Measurements from ENCODE around the gene VRK1.

The VRK1 gene

GRCh38 chr14:96843137-96843536 lies 46.0 kb downstream of the VRK1 start:
- TF ChIP-seq EZH2 (IDR thresholded peaks at IDR 0.05), result no peak
- no peak for TF ChIP-seq FOXP2 (optimal IDR thresholded peaks at IDR 0.05; ENCODE audit: control extremely low read depth, extremely low read length, insufficient read depth)
- TF ChIP-seq POLR2AphosphoS5 (IDR thresholded peaks at IDR 0.05; ENCODE audit: borderline replicate concordance, low read depth, low read length), result no peak
- Histone ChIP-seq H3K4me3 (no peak overlapping the region), H3K9me3 (ENCODE audit: low read depth, low read length) (no peaks in the 10 kb centered on the region), H3K27ac (no peak overlapping the region), H3K36me3 (ENCODE audit: insufficient read depth, low read length) (peaks cover 82% of the 10 kb centered on the region), H3K9ac (ENCODE audit: insufficient read length) (no peak overlapping the region)
- no peak for DNase-seq (ENCODE audit: low read depth, low spot score)

GRCh38 chr14:96844857-96845570 lies 47.8 kb downstream of the VRK1 start:
- no peak overlapping the region for H3K27ac ChIP-seq
- H3K9ac ChIP-seq (ENCODE audit: insufficient read length), result no peak overlapping the region
- no peak overlapping the region for H3K4me3 ChIP-seq
- H3K9me3 ChIP-seq (ENCODE audit: low read depth, low read length), result no peaks in the 10 kb centered on the region
- TF ChIP-seq FOXP2 (optimal IDR thresholded peaks at IDR 0.05; ENCODE audit: control extremely low read depth, extremely low read length, insufficient read depth) (no peak), POLR2AphosphoS5 (IDR thresholded peaks at IDR 0.05; ENCODE audit: borderline replicate concordance, low read depth, low read length) (no peak), EZH2 (IDR thresholded peaks at IDR 0.05) (no peak)
- no peak for DNase-seq (ENCODE audit: low read depth, low spot score)
- H3K36me3 ChIP-seq (ENCODE audit: insufficient read depth, low read length), result peaks cover 79% of the 10 kb centered on the region

DNA sequence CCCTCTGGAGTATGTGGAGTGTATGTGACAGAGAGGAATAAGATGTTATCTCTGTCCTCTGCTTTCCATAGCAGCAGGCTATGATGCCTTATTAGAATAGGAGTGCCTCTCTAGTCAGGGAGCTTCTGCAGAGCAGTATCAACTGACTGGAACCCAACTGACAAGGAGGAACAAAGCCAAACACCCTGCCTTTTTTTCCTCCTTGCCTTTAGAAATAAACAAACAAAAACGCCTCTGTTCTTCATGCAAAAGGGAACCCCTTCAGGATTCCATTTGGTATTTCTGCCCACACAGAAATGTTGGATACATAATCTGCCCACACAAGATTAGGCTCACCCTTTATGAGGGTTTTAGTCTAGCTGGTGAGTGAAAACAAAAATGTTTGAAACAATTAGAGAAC lies 50.3 kb downstream of the VRK1 start:
- no peak for DNase-seq (ENCODE audit: low read depth, low spot score)
- Histone ChIP-seq H3K36me3 (ENCODE audit: insufficient read depth, low read length) (peaks cover 65% of the 10 kb centered on the region), H3K9me3 (ENCODE audit: low read depth, low read length) (no peaks in the 10 kb centered on the region), H3K27ac (no peak overlapping the region), H3K4me3 (no peak overlapping the region), H3K9ac (ENCODE audit: insufficient read length) (no peak overlapping the region)
- TF ChIP-seq FOXP2 (optimal IDR thresholded peaks at IDR 0.05; ENCODE audit: control extremely low read depth, extremely low read length, insufficient read depth), result no peak
- no peak for TF ChIP-seq EZH2 (IDR thresholded peaks at IDR 0.05)
- no peak for TF ChIP-seq POLR2AphosphoS5 (IDR thresholded peaks at IDR 0.05; ENCODE audit: borderline replicate concordance, low read depth, low read length)

- Histone ChIP-seq H3K27ac (no peak overlapping the region), H3K9me3 (ENCODE audit: low read depth, low read length) (no peaks in the 10 kb centered on the region), H3K4me3 (no peak overlapping the region), H3K36me3 (ENCODE audit: insufficient read depth, low read length) (peaks cover 62% of the 10 kb centered on the region), H3K9ac (ENCODE audit: insufficient read length) (no peak overlapping the region)
- TF ChIP-seq POLR2AphosphoS5 (IDR thresholded peaks at IDR 0.05; ENCODE audit: borderline replicate concordance, low read depth, low read length) (no peak), FOXP2 (optimal IDR thresholded peaks at IDR 0.05; ENCODE audit: control extremely low read depth, extremely low read length, insufficient read depth) (no peak), EZH2 (IDR thresholded peaks at IDR 0.05) (no peak)
- DNase-seq (ENCODE audit: low read depth, low spot score), result no peak
Measured at GRCh38 chr14:96848011-96848410, 50.8 kb downstream of the VRK1 start.

DNA sequence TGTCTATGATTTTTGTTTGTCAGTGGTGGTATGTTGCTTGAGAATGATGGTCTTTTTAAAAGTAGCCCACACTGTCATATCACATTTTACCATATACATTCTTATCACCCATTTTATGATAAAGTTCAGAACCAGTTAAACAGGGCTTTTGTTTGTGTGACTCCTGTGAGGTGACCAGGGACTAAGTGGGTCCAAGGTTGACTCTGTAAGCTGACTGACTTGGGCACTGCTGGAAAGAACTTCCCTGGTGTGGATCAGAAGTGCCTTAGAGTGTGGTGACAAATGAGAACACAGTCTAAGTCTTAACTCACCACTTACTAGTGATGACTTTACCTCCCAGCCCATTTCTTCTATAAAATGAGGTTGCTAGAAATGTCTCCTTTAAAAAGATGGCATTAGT lies 52.6 kb downstream of the VRK1 start:
- Histone ChIP-seq H3K36me3 (ENCODE audit: insufficient read depth, low read length) (peaks cover 69% of the 10 kb centered on the region), H3K4me3 (no peak overlapping the region), H3K27ac (peak overlapping the region; percentile 39; the same call in 1 of the 2 replicates), H3K9ac (ENCODE audit: insufficient read length) (no peak overlapping the region), H3K9me3 (ENCODE audit: low read depth, low read length) (no peaks in the 10 kb centered on the region)
- no peak for DNase-seq (ENCODE audit: low read depth, low spot score)
- TF ChIP-seq POLR2AphosphoS5 (IDR thresholded peaks at IDR 0.05; ENCODE audit: borderline replicate concordance, low read depth, low read length) (no peak), FOXP2 (optimal IDR thresholded peaks at IDR 0.05; ENCODE audit: control extremely low read depth, extremely low read length, insufficient read depth) (no peak), EZH2 (IDR thresholded peaks at IDR 0.05) (no peak)

DNA sequence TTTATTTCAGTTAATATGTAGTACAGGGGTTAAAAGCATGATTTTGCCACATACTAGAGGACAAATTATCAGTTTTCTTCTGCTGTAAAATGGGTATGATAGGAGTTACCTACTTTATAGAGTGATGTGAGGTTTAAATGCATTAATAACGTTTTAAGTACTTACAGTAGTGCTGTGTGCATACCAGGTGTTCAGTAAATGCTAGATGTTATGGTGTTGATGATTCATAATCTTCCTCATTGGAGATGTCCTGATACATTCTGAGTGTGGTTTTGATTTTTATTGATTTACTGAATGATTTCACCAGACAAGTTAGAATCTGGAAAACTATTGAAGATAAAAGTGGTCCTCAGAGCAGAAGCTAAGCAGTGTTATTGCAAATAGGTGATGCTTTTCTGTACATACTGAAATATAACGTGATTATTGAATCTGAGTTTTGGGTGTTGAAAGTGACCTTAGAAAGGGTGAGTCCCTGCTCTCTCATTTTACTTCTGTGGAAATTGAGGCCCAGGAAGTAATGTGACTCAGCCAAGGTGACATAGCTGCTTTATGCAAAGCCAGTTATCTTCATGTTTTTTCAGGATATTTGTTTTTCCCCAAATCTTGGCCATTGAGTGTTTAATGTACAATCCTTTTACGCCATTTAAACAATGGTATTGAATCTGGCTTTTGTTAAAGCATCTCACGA lies 54.7 kb downstream of the VRK1 start:
- TF ChIP-seq POLR2AphosphoS5 (IDR thresholded peaks at IDR 0.05; ENCODE audit: borderline replicate concordance, low read depth, low read length), result no peak
- Histone ChIP-seq H3K9ac (ENCODE audit: insufficient read length) (peak overlapping the region; percentile 46), H3K4me3 (no peak overlapping the region), H3K9me3 (ENCODE audit: low read depth, low read length) (no peaks in the 10 kb centered on the region), H3K36me3 (ENCODE audit: insufficient read depth, low read length) (peaks cover 74% of the 10 kb centered on the region), H3K27ac (peak overlapping the region; percentile 69)
- DNase-seq (ENCODE audit: low read depth, low spot score), result no peak

GRCh38 chr14:96852823-96853422 lies 55.7 kb downstream of the VRK1 start:
- TF ChIP-seq EZH2 (IDR thresholded peaks at IDR 0.05), result no peak
- TF ChIP-seq FOXP2 (optimal IDR thresholded peaks at IDR 0.05; ENCODE audit: control extremely low read depth, extremely low read length, insufficient read depth), result no peak
- TF ChIP-seq POLR2AphosphoS5 (IDR thresholded peaks at IDR 0.05; ENCODE audit: borderline replicate concordance, low read depth, low read length), result no peak
- Histone ChIP-seq H3K9ac (ENCODE audit: insufficient read length) (peak overlapping the region; percentile 46), H3K4me3 (no peak overlapping the region), H3K36me3 (ENCODE audit: insufficient read depth, low read length) (peaks cover 74% of the 10 kb centered on the region), H3K9me3 (ENCODE audit: low read depth, low read length) (no peaks in the 10 kb centered on the region), H3K27ac (peak overlapping the region; percentile 69)
- peak; percentile 34 for DNase-seq (ENCODE audit: low read depth, low spot score)

- TF ChIP-seq POLR2AphosphoS5 (IDR thresholded peaks at IDR 0.05; ENCODE audit: borderline replicate concordance, low read depth, low read length) (no peak), FOXP2 (optimal IDR thresholded peaks at IDR 0.05; ENCODE audit: control extremely low read depth, extremely low read length, insufficient read depth) (no peak), EZH2 (IDR thresholded peaks at IDR 0.05) (no peak)
- Histone ChIP-seq H3K36me3 (ENCODE audit: insufficient read depth, low read length) (peaks cover 82% of the 10 kb centered on the region), H3K4me3 (no peak overlapping the region), H3K9ac (ENCODE audit: insufficient read length) (no peak overlapping the region), H3K27ac (no peak overlapping the region), H3K9me3 (ENCODE audit: low read depth, low read length) (no peaks in the 10 kb centered on the region)
- no peak for DNase-seq (ENCODE audit: low read depth, low spot score)
Measured at GRCh38 chr14:96858643-96859042, 61.5 kb downstream of the VRK1 start.

All from SK-N-MC (cell line).